GM23338 (cell line): ENCODE results near the gene FBXO38. TPM values are rescaled to one million over a fixed set of nuclear protein-coding genes. Genes with fewer than 3 reads are reported as not detected.
A peak's percentile ranks its signal among the peaks of the same experiment; 100 is the strongest.

Experiments used
- ATAC-seq: fragments of 200-7000 bp; cut with Tn5 transposase; 3 replicates; pipeline ENCODE4 v1.9.1; 2020
- DNase-seq: peaks from one replicate; pipeline ENCODE4 v3.0.0-alpha.2; 2015; ENCODE audit warnings: low spot score
- H2AFZ ChIP-seq: fragments of 200-600 bp; sonication (generic); 2 replicates; pipeline ENCODE4 v1.8.0; 2016; ENCODE audit warnings: antibody characterized with exemption, mild to moderate bottlenecking, moderate library complexity
- H3F3A ChIP-seq: fragments of 200-600 bp; sonication (generic); replicated peaks from 2 replicates; pipeline ENCODE4 v1.8.0; 2017; ENCODE audit warnings: antibody characterized with exemption, mixed run types, low read depth
- H3K27ac ChIP-seq: fragments of 200-600 bp; sonication (generic); 2 replicates; pipeline ENCODE4 v1.6.1; 2016; ENCODE audit warnings: low read depth
- H3K27me3 ChIP-seq: fragments of 200-600 bp; sonication (generic); 2 replicates; pipeline ENCODE4 v1.8.0; 2016; ENCODE audit warnings: mild to moderate bottlenecking, mixed run types, moderate library complexity; ENCODE audit not compliant: insufficient read depth
- H3K36me3 ChIP-seq: fragments of 200-600 bp; sonication (generic); 2 replicates; pipeline ENCODE4 v1.8.0; 2016; ENCODE audit warnings: mild to moderate bottlenecking; ENCODE audit not compliant: insufficient read depth
- H3K4me1 ChIP-seq: fragments of 200-600 bp; sonication (generic); 2 replicates; pipeline ENCODE4 v1.8.0; 2016; ENCODE audit warnings: mild to moderate bottlenecking, moderate library complexity; ENCODE audit not compliant: insufficient read depth
- H3K4me2 ChIP-seq: fragments of 200-600 bp; sonication (generic); 2 replicates; pipeline ENCODE4 v1.7.1; 2017; ENCODE audit warnings: mixed run types
- H3K4me3 ChIP-seq: fragments of 200-600 bp; sonication (generic); 2 replicates; pipeline ENCODE4 v1.6.1; 2016; ENCODE audit warnings: mixed run types
- H3K79me2 ChIP-seq: fragments of 200-600 bp; sonication (generic); replicated peaks from 2 replicates; pipeline ENCODE4 v1.8.0; 2017; ENCODE audit warnings: mild to moderate bottlenecking; ENCODE audit not compliant: insufficient read depth
- H3K9me2 ChIP-seq: fragments of 200-600 bp; sonication (generic); 2 replicates; pipeline ENCODE4 v1.8.0; 2017; ENCODE audit not compliant: insufficient read depth
- H4K20me1 ChIP-seq: fragments of 200-600 bp; sonication (generic); replicated peaks from 2 replicates; pipeline ENCODE4 v1.8.0; 2017; ENCODE audit warnings: mild to moderate bottlenecking; ENCODE audit not compliant: insufficient read depth
- H3K27ac Mint-ChIP-seq: 2 replicates; pipeline ENCODE4 v1.8.0; 2020; ENCODE audit warnings: inconsistent platforms, mild to moderate bottlenecking, moderate library complexity, mixed read lengths
- H3K27me3 Mint-ChIP-seq: 3 replicates; pipeline ENCODE4 v1.8.0; 2022; ENCODE audit warnings: low read depth, mild to moderate bottlenecking, moderate library complexity, mixed read lengths, inconsistent platforms; ENCODE audit not compliant: insufficient read depth, poor library complexity
- H3K36me3 Mint-ChIP-seq: 3 replicates; pipeline ENCODE4 v1.8.0; 2021; ENCODE audit warnings: low read depth, mild to moderate bottlenecking, inconsistent platforms, moderate library complexity, mixed read lengths
- H3K4me1 Mint-ChIP-seq: 3 replicates; pipeline ENCODE4 v1.8.0; 2020; ENCODE audit warnings: mild to moderate bottlenecking, inconsistent platforms, mixed read lengths
- H3K4me3 Mint-ChIP-seq: 3 replicates; pipeline ENCODE4 v1.8.0; 2021; ENCODE audit warnings: moderate library complexity, mild to moderate bottlenecking, inconsistent platforms, mixed read lengths
- H3K9me3 Mint-ChIP-seq: 3 replicates; pipeline ENCODE4 v1.8.0; 2020; ENCODE audit warnings: moderate library complexity, mild to moderate bottlenecking, inconsistent platforms, mixed read lengths
- CREB1 ChIP-seq: fragments of 250-450 bp; sonication (Bioruptor Pico); IDR thresholded peaks from 2 replicates; pipeline ENCODE4 v1.5.0; 2020; ENCODE audit warnings: low read depth, mild to moderate bottlenecking, moderate library complexity
- EZH2 ChIP-seq: fragments of 200-600 bp; sonication (generic); IDR thresholded peaks from one replicate; pipeline ENCODE4 v1.8.0; 2017; ENCODE audit warnings: antibody characterized with exemption, mild to moderate bottlenecking, low read depth; ENCODE audit not compliant: unreplicated experiment
- NANOG ChIP-seq: IDR thresholded peaks from 2 replicates; pipeline ENCODE4 v1.6.1; 2016; ENCODE audit warnings: antibody characterized with exemption, borderline replicate concordance
- POLR2AphosphoS5 ChIP-seq: IDR thresholded peaks from 2 replicates; pipeline ENCODE4 v1.6.1; 2016; ENCODE audit warnings: antibody characterized with exemption, low read depth
- REST ChIP-seq: IDR thresholded peaks from one replicate; pipeline ENCODE4 v1.6.1; 2018; ENCODE audit warnings: antibody characterized with exemption; ENCODE audit not compliant: unreplicated experiment
- ZNF462 ChIP-seq: fragments of 250-450 bp; sonication (Bioruptor Pico); IDR thresholded peaks from 2 replicates; pipeline ENCODE4 v1.5.0; 2020; ENCODE audit warnings: mild to moderate bottlenecking, moderate library complexity
- polyA plus RNA-seq: library from polyadenylated mRNA; unstranded; fragments of >200 nt; fragmentation: Nextera tagmentation; extraction: Ambion mirVana; gene quantifications from 2 replicates; pipeline ENCODE4 v1.2.1, GENCODE V29; 2016
- total RNA-seq: library from RNA; depleted of rRNA; stranded (reverse); fragments of >200 nt; shearing (Covaris generic); gene quantifications from 2 replicates; pipeline ENCODE4 v1.2.3, GENCODE V29; 2014

The FBXO38 gene
- total and polyA plus RNA-seq, 2 experiments from 2014 or later: 13.3 to 45.6 TPM

DNA sequence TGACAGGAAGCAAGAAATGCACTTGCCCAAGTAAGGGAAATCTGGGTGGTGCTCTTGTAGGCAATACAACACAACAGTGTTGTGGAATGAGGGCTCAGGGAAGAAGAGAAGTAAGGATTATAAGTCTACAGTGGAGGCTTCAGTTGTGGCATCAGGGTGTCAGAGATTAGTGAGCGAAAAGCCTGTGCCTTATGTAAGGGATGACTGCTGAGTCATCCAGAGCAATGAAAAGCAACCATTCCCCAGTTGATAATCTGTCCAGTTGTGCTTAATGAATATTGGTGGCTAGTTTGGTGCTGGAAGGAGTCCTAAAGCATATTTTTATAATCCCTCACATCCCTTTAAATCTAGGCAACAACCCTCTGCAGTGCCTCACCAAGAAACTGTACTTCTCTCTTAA is 42.0 kb downstream of the FBXO38 start:
- Mint-ChIP-seq H3K27ac (peak overlapping the region; percentile 91), H3K27me3 (no peaks in the 10 kb centered on the region), H3K9me3 (no peaks in the 10 kb centered on the region), H3K4me1 (no peaks in the 10 kb centered on the region), H3K4me3 (no peak overlapping the region), H3K36me3 (peaks cover 65% of the 10 kb centered on the region)
- Histone ChIP-seq H3K9me2 (no peaks in the 10 kb centered on the region), H3K36me3 (peaks cover 44% of the 10 kb centered on the region), H3K4me1 (no peaks in the 10 kb centered on the region), H4K20me1 (peaks cover 2% of the 10 kb centered on the region; the same call in 1 of the 2 replicates), H3K27ac (no peak overlapping the region), H2AFZ (no peak overlapping the region), H3K4me2 (no peak overlapping the region), H3K27me3 (no peaks in the 10 kb centered on the region), H3K79me2 (no peaks in the 10 kb centered on the region), H3K4me3 (no peak overlapping the region), H3F3A (no peaks in the 10 kb centered on the region)
- ATAC-seq (no peak), DNase-seq (no peak)
- no peak for TF ChIP-seq REST
- no peak for TF ChIP-seq CREB1 (CRISPR knock-in tag)
- no peak for TF ChIP-seq ZNF462 (CRISPR knock-in tag)
- no peak for TF ChIP-seq NANOG
- TF ChIP-seq EZH2: no peak
- no peak for TF ChIP-seq POLR2AphosphoS5
